ENCODE measurements around the gene C20orf202.

DNA sequence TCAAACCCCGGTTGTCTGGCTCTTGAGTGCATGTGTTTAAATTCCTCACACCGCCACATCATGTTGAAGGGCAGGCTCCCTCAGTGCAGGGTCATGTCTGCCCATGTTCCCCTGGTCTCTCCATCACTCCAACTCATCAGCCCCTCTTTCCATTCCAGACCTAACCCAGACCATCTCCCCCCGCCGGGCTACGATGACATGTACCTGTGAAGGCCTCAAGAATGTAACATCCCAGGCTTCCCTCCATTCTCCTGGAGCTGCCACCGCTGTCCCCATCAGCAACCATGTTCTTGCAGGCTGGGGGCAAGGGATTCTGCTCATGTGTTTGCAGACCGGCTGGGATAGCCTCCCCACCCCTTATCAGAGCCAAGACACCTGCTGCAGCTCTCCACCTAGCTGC is 38.4 kb upstream of the C20orf202 start:
- TF ChIP-seq ZFX (IDR thresholded peaks at IDR 0.05) (no peak), POLR2A (IDR thresholded peaks at IDR 0.05; ENCODE audit: borderline replicate concordance, extremely low read depth, insufficient read depth, insufficient read length) (no peak), POLR2AphosphoS5 (IDR thresholded peaks at IDR 0.05; ENCODE audit: low read depth, low read length) (no peak), RAD21 (IDR thresholded peaks at IDR 0.05; ENCODE audit: low read depth) (no peak), YY1 (IDR thresholded peaks at IDR 0.05; ENCODE audit: extremely low read depth, insufficient replicate concordance, low read depth, low read length) (no peak), SP1 (IDR thresholded peaks at IDR 0.05; ENCODE audit: low read depth) (no peak), EZH2 (IDR thresholded peaks at IDR 0.05) (no peak), EZH2phosphoT487 (IDR thresholded peaks at IDR 0.05; ENCODE audit: borderline replicate concordance) (no peak), ZNF274 (IDR thresholded peaks at IDR 0.05; ENCODE audit: low read depth, low read length) (no peak), CEBPB (IDR thresholded peaks at IDR 0.05; ENCODE audit: low read depth) (no peak), EGR1 (IDR thresholded peaks at IDR 0.05; ENCODE audit: low read depth) (no peak)
- TF ChIP-seq, protein P1, sequence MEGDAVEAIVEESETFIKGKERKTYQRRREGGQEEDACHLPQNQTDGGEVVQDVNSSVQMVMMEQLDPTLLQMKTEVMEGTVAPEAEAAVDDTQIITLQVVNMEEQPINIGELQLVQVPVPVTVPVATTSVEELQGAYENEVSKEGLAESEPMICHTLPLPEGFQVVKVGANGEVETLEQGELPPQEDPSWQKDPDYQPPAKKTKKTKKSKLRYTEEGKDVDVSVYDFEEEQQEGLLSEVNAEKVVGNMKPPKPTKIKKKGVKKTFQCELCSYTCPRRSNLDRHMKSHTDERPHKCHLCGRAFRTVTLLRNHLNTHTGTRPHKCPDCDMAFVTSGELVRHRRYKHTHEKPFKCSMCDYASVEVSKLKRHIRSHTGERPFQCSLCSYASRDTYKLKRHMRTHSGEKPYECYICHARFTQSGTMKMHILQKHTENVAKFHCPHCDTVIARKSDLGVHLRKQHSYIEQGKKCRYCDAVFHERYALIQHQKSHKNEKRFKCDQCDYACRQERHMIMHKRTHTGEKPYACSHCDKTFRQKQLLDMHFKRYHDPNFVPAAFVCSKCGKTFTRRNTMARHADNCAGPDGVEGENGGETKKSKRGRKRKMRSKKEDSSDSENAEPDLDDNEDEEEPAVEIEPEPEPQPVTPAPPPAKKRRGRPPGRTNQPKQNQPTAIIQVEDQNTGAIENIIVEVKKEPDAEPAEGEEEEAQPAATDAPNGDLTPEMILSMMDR (IDR thresholded peaks at IDR 0.05 in 2 of 3, conservative IDR thresholded peaks at IDR 0.05 in 1 of 3; ENCODE audit: borderline replicate concordance in 1 of 3, insufficient read depth in 1 of 3, low read depth in 2 of 3, low read length in 2 of 3) = no peak

All from HCT116 (cell line).